PC-3 (cell line): ENCODE measurements around the gene SVOP. TPM values are rescaled to one million over a fixed set of nuclear protein-coding genes. Genes with fewer than 3 reads are reported as not detected.
A peak's percentile ranks its signal among the peaks of the same experiment; 100 is the strongest.
"Not testable (repeated sequence)": the region's sequence is repeated elsewhere in the genome, so short reads cannot be mapped to it uniquely, and the experiment has no call there.

Source experiments
- ATAC-seq: fragments of 200-7000 bp; cut with Tn5 transposase; 2 replicates; pipeline ENCODE4 v1.9.1; 2020; ENCODE audit warnings: mild to moderate bottlenecking, moderate library complexity
- BruUV-seq: library from RNA; stranded (reverse); fragments of 400-500 nt; replicated peaks from 2 replicates; lab custom pipeline; 2021; lab: Mats Ljungman, UMichigan
- CTCF ChIA-PET: fragments of 300-600 bp; sonication (Branson Sonifier 250); formaldehyde crosslinking; loops from one replicate; lab custom pipeline; 2022; ENCODE audit warnings: antibody characterized with exemption; lab: Charles Lee
- POLR2A ChIA-PET: fragments of 300-600 bp; sonication (Branson Sonifier 250); formaldehyde crosslinking; loops from one replicate; lab custom pipeline; 2022; ENCODE audit warnings: antibody characterized with exemption; ENCODE audit not compliant: unreplicated experiment; lab: Charles Lee
- DNase-seq: peaks from one replicate; pipeline ENCODE4 v3.0.0-alpha.2; 2015
- H2AFZ ChIP-seq: fragments of 300-600 bp; sonication (generic); 2 replicates; pipeline ENCODE4 v1.6.0; 2016; ENCODE audit warnings: antibody characterized with exemption, low read length
- H3F3A ChIP-seq: fragments of 300-600 bp; sonication (generic); one replicate; pipeline ENCODE4 v1.6.0; 2017; ENCODE audit warnings: antibody characterized with exemption, low read length, control low read depth, mild to moderate bottlenecking; ENCODE audit not compliant: unreplicated experiment
- H3K27ac ChIP-seq: fragments of 300-600 bp; sonication (generic); 2 replicates; pipeline ENCODE4 v1.5.1; 2016; ENCODE audit warnings: mild to moderate bottlenecking, low read length
- H3K27me3 ChIP-seq: fragments of 300-600 bp; sonication (generic); 2 replicates; pipeline ENCODE4 v1.6.1; 2016; ENCODE audit warnings: low read length, mixed read lengths
- H3K36me3 ChIP-seq: fragments of 300-600 bp; sonication (generic); 2 replicates; pipeline ENCODE4 v1.6.1; 2016; ENCODE audit warnings: low read depth, mixed run types, low read length, mixed read lengths
- H3K4me1 ChIP-seq: fragments of 300-600 bp; sonication (generic); 2 replicates; pipeline ENCODE4 v1.5.1; 2016; ENCODE audit warnings: low read length; ENCODE audit not compliant: insufficient read depth
- H3K4me2 ChIP-seq: fragments of 300-600 bp; sonication (generic); 2 replicates; pipeline ENCODE4 v1.6.0; 2016; ENCODE audit warnings: low read length
- H3K4me3 ChIP-seq: fragments of 300-600 bp; sonication (generic); 2 replicates; pipeline ENCODE4 v1.5.1; 2016; ENCODE audit warnings: mild to moderate bottlenecking, low read length, mixed read lengths
- H3K79me2 ChIP-seq: fragments of 300-600 bp; sonication (generic); 2 replicates; pipeline ENCODE4 v1.6.1; 2017; ENCODE audit warnings: low read length, mixed read lengths
- H3K9ac ChIP-seq: fragments of 300-600 bp; sonication (generic); 2 replicates; pipeline ENCODE4 v1.6.0; 2016; ENCODE audit warnings: mild to moderate bottlenecking, low read length
- H3K9me2 ChIP-seq: fragments of 300-600 bp; sonication (generic); replicated peaks from 2 replicates; pipeline ENCODE4 v1.6.1; 2016; ENCODE audit warnings: mixed run types, low read length, mixed read lengths
- H3K9me3 ChIP-seq: fragments of 300-600 bp; sonication (generic); 2 replicates; pipeline ENCODE4 v1.6.1; 2016; ENCODE audit warnings: low read length, mixed read lengths
- H4K20me1 ChIP-seq: fragments of 300-600 bp; sonication (generic); 2 replicates; pipeline ENCODE4 v1.6.1; 2016; ENCODE audit warnings: low read length, mixed read lengths
- CTCF ChIP-seq: fragments of 300-600 bp; sonication (generic); conservative IDR thresholded peaks from 2 replicates; pipeline ENCODE4 v1.5.1; 2017; ENCODE audit warnings: antibody characterized with exemption, low read depth, mild to moderate bottlenecking, low read length
- EZH2 ChIP-seq: fragments of 300-600 bp; sonication (generic); IDR thresholded peaks from one replicate; pipeline ENCODE4 v1.6.1; 2017; ENCODE audit warnings: antibody characterized with exemption, mild to moderate bottlenecking, low read length; ENCODE audit not compliant: unreplicated experiment
- EZH2phosphoT487 ChIP-seq: fragments of 300-600 bp; sonication (generic); IDR thresholded peaks from 2 replicates; pipeline ENCODE4 v1.6.1; 2018; ENCODE audit warnings: mild to moderate bottlenecking, antibody characterized with exemption, low read length, borderline replicate concordance
- intact Hi-C: fragments of 100-400 bp; cut with micrococcal nuclease; formaldehyde crosslinking; loops from 2 replicates; pipeline ENCODE4 v1.9.0; 2023
- total RNA-seq: library from RNA; depleted of rRNA; stranded (reverse); fragments of >200 nt; gene quantifications from 2 replicates; pipeline ENCODE4 v1.2.3, GENCODE V29; 2014

The SVOP gene
- total RNA-seq, 1 experiment from 2014 or later = not detected

GRCh38 chr12:109054520-109054919 lies 33.7 kb upstream of the SVOP start:
- peaks cover 16% of the 10 kb centered on the region for H3K4me1 ChIP-seq
- CTCF ChIA-PET = no interaction called here
- no peak overlapping the region for H3K4me3 ChIP-seq
- intact Hi-C loops = no loop called here
- peaks cover 8% of the 10 kb centered on the region; the same call in 1 of the 2 replicates for H3K36me3 ChIP-seq
- DNase-seq = no peak
- H3K4me2 ChIP-seq = no peak overlapping the region
- H3K27me3 ChIP-seq = no peaks in the 10 kb centered on the region
- ATAC-seq = no peak
- TF ChIP-seq CTCF = no peak
- TF ChIP-seq EZH2phosphoT487 = no peak
- TF ChIP-seq EZH2 = no peak
- BruUV-seq = no TSS peak
- H3K9me2 ChIP-seq = no peaks in the 10 kb centered on the region
- no peak overlapping the region for H3K27ac ChIP-seq
- H3K79me2 ChIP-seq = peaks cover 13% of the 10 kb centered on the region; the same call in 1 of the 2 replicates
- H3F3A ChIP-seq = no peaks in the 10 kb centered on the region
- H3K9me3 ChIP-seq = no peaks in the 10 kb centered on the region
- POLR2A ChIA-PET = no interaction called here
- H4K20me1 ChIP-seq = no peaks in the 10 kb centered on the region
- no peak overlapping the region for H2AFZ ChIP-seq
- H3K9ac ChIP-seq = no peak overlapping the region

GRCh38 chr12:109054124-109054513 lies 33.3 kb upstream of the SVOP start:
- intact Hi-C loops, H3K27ac ChIP-seq, H3K36me3 ChIP-seq, CTCF ChIA-PET, ATAC-seq, H3K9me2 ChIP-seq, H2AFZ ChIP-seq, H4K20me1 ChIP-seq, H3K9me3 ChIP-seq, H3K9ac ChIP-seq, DNase-seq, BruUV-seq, POLR2A ChIA-PET, H3F3A ChIP-seq, H3K27me3 ChIP-seq: not testable (repeated sequence)
- Histone ChIP-seq H3K4me1 (peaks cover 16% of the 10 kb centered on the region), H3K79me2 (peaks cover 13% of the 10 kb centered on the region; the same call in 1 of the 2 replicates), H3K4me3 (0 out of 2 replicates have a peak overlapping the region, but pooled peaks have one; percentile 96), H3K4me2 (peak overlapping the region; percentile 91)

- Histone ChIP-seq H4K20me1 (no peaks in the 10 kb centered on the region), H3F3A (no peaks in the 10 kb centered on the region), H3K9ac (peak overlapping the region; percentile 87), H3K4me3 (peak overlapping the region; percentile 96), H3K4me1 (peaks cover 16% of the 10 kb centered on the region), H3K9me3 (no peaks in the 10 kb centered on the region), H3K79me2 (peaks cover 13% of the 10 kb centered on the region; the same call in 1 of the 2 replicates), H3K36me3 (peaks cover 3% of the 10 kb centered on the region; the same call in 1 of the 2 replicates), H2AFZ (peak overlapping the region; percentile 99), H3K9me2 (no peaks in the 10 kb centered on the region), H3K4me2 (peak overlapping the region; percentile 91), H3K27ac (no peak overlapping the region), H3K27me3 (no peaks in the 10 kb centered on the region)
- ChIA-PET CTCF (no interaction called here), POLR2A (no interaction called here)
- BruUV-seq = no TSS peak
- DNase-seq = no peak
- TF ChIP-seq CTCF (no peak), EZH2phosphoT487 (no peak), EZH2 (no peak)
- intact Hi-C loops = loop anchor here (2.0 kb wide), 1 partner anchor 39 kb away; the partner anchor contains the start of gene ALKBH2
- no peak for ATAC-seq
Observed at GRCh38 chr12:109053382-109054123, 32.7 kb upstream of the SVOP start.
